ENCODE data around the gene KLHL40. TPM values are rescaled to one million over a fixed set of nuclear protein-coding genes. Genes with fewer than 3 reads are reported as not detected.

The KLHL40 gene
- total and polyA plus RNA-seq, 2 donors (not counting 3 experiments of a cell fraction or from before 2014, with no cell fraction given), result not detected

DNA sequence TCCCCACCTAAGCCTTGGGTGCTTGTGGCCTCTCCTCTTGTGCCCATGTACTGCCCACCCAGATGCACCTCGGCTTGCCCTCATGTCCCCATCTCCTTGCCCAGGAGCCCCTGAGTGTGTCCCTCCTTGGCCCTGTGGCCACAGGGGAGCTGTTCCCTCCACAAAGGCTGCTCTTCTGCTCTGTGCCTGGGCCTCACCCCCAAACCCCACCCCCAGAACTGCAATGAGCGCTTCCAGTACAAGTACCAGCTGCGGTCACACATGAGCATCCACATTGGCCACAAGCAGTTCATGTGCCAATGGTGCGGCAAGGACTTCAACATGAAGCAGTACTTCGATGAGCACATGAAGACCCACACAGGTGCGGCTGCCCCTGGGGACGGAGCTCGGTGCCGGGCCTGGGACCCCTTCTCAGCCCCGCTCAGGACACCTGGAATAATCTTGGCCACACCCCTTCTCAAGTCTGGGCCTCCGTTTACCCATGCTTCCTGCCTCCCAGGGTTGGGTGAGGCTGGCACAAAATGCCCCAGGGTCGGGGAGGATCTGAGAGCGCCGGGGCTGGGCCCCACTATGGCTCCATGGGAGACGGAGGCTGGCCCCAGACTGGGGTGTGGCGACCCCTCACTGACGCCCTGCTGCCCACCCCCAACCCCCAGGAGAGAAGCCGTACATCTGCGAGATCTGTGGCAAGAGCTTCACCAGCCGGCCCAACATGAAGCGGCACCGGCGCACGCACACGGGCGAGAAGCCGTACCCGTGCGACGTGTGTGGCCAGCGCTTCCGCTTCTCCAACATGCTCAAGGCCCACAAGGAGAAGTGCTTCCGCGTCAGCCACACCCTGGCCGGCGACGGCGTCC is 21.5 kb upstream of the KLHL40 start:
- CTCF ChIA-PET, result no interaction called here

More for the DNA sequence above, 21.5 kb upstream of the KLHL40 start:
- H3K4me3 ChIP-seq (replicated peaks in 1 of 3; ENCODE audit: insufficient read depth in 1 of 3, low read depth in 1 of 3, low read length in 3 of 3), result no peak overlapping the region
- H3K4me2 ChIP-seq (ENCODE audit: insufficient read depth, low read length), result no peak overlapping the region
- DNase-seq (ENCODE audit: low read depth, low spot score) (no peak), FAIRE-seq (no peak)
- peaks cover 0 to 3% of the 10 kb centered on the region in 2 experiments for H3K36me3 ChIP-seq (ENCODE audit: control insufficient read depth in 2 of 2, extremely low read depth in 1 of 2, insufficient read depth in 2 of 2, low read length in 2 of 2)
- TF ChIP-seq, protein P1, sequence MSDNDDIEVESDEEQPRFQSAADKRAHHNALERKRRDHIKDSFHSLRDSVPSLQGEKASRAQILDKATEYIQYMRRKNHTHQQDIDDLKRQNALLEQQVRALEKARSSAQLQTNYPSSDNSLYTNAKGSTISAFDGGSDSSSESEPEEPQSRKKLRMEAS (IDR thresholded peaks at IDR 0.05; ENCODE audit: insufficient read depth, insufficient read length), result no peak
- TF ChIP-seq POLR2A (IDR thresholded peaks at IDR 0.05; ENCODE audit: low read depth, low read length), result no peak
- TF ChIP-seq MYC (IDR thresholded peaks at IDR 0.05; ENCODE audit: low read depth, low read length), result no peak
- no peak for TF ChIP-seq GATA2 (IDR thresholded peaks at IDR 0.05; ENCODE audit: insufficient read depth, insufficient read length, low read depth, low read length)
- TF ChIP-seq POLR2AphosphoS5 (IDR thresholded peaks at IDR 0.05; ENCODE audit: insufficient read depth, low read depth, low read length), result no peak
- no peak for TF ChIP-seq JUN (IDR thresholded peaks at IDR 0.05; ENCODE audit: borderline replicate concordance, insufficient read depth, insufficient read length, low read depth)
- TF ChIP-seq FOS (IDR thresholded peaks at IDR 0.05; ENCODE audit: borderline replicate concordance, insufficient read depth, low read length), result no peak
- TF ChIP-seq, protein P2, sequence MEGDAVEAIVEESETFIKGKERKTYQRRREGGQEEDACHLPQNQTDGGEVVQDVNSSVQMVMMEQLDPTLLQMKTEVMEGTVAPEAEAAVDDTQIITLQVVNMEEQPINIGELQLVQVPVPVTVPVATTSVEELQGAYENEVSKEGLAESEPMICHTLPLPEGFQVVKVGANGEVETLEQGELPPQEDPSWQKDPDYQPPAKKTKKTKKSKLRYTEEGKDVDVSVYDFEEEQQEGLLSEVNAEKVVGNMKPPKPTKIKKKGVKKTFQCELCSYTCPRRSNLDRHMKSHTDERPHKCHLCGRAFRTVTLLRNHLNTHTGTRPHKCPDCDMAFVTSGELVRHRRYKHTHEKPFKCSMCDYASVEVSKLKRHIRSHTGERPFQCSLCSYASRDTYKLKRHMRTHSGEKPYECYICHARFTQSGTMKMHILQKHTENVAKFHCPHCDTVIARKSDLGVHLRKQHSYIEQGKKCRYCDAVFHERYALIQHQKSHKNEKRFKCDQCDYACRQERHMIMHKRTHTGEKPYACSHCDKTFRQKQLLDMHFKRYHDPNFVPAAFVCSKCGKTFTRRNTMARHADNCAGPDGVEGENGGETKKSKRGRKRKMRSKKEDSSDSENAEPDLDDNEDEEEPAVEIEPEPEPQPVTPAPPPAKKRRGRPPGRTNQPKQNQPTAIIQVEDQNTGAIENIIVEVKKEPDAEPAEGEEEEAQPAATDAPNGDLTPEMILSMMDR (IDR thresholded peaks at IDR 0.05; ENCODE audit: extremely low read depth in 1 of 2, insufficient read depth in 1 of 2, low read depth in 1 of 2, low read length in 2 of 2), result no peak
- TF ChIP-seq EZH2 (IDR thresholded peaks at IDR 0.05; ENCODE audit: borderline replicate concordance, low read depth, low read length, severe bottlenecking), result no peak
- H3K27ac ChIP-seq (ENCODE audit: insufficient read depth, low read depth, low read length), result no peak overlapping the region
- no peaks in the 10 kb centered on the region for H3K4me1 ChIP-seq (ENCODE audit: control insufficient read depth, extremely low read depth, insufficient read depth, low read length)
- POLR2A ChIA-PET, result no interaction called here
- no peaks in the 10 kb centered on the region for H3K9me3 ChIP-seq (replicated peaks; ENCODE audit: control insufficient read depth, insufficient read depth, low read length)
- H3K9me1 ChIP-seq (replicated peaks; ENCODE audit: control insufficient read depth, extremely low read depth, insufficient read depth, low read length), result no peaks in the 10 kb centered on the region
- no peak overlapping the region for H3K9ac ChIP-seq (replicated peaks; ENCODE audit: extremely low read depth, insufficient read depth, low read length)
- no peak overlapping the region for H2AFZ ChIP-seq (ENCODE audit: low read depth, low read length)
- intact Hi-C loops (cut with micrococcal nuclease) (no loop called here), dilution Hi-C loops (cut with MboI; ENCODE audit: extremely low pct_ligation_motif_present, low sequenced_read_pairs) (no loop called here)
- H3K27me3 ChIP-seq (ENCODE audit: control insufficient read depth in 2 of 2, insufficient read depth in 2 of 2, low read length in 2 of 2), result no peaks in the 10 kb centered on the region
- no peaks in the 10 kb centered on the region for H3K79me2 ChIP-seq (ENCODE audit: control insufficient read depth, insufficient read depth, low read length)
- H4K20me1 ChIP-seq (replicated peaks; ENCODE audit: control insufficient read depth, extremely low read depth, insufficient read depth, low read length), result no peaks in the 10 kb centered on the region
- no TSS peak for BruUV-seq (replicated peaks)
